IMR-90 (cell line): ENCODE measurements around the gene GPR157. TPM values are rescaled to one million over a fixed set of nuclear protein-coding genes. Genes with fewer than 3 reads are reported as not detected.
"Not testable (repeated sequence)": the region's sequence is repeated elsewhere in the genome, so short reads cannot be mapped to it uniquely, and the experiment has no call there.

Source experiments
- ATAC-seq: fragments of 200-7000 bp; cut with Tn5 transposase; 2 replicates; pipeline ENCODE4 v1.9.1; 2020; ENCODE audit warnings: low read depth, mild to moderate bottlenecking, moderate library complexity
- BruUV-seq: library from RNA; stranded (reverse); fragments of 400-500 nt; replicated peaks from 2 replicates; lab custom pipeline; 2021; lab: Mats Ljungman, UMichigan
- CTCF ChIA-PET: fragments of 300-600 bp; formaldehyde crosslinking; extraction: SDS; loops from one replicate; lab custom pipeline; 2021; ENCODE audit warnings: antibody characterized with exemption; lab: Yijun Ruan, JAX
- POLR2A ChIA-PET: fragments of 300-600 bp; sonication (Branson Sonifier 250); formaldehyde crosslinking; loops from one replicate; lab custom pipeline; 2022; ENCODE audit warnings: antibody characterized with exemption; ENCODE audit not compliant: unreplicated experiment; lab: Charles Lee
- DNase-seq: peaks from one replicate; pipeline ENCODE4 v3.0.0; 2013
- H2AFZ ChIP-seq: replicated peaks from 2 replicates; pipeline ENCODE3; 2013; ENCODE audit warnings: low read length, mild to moderate bottlenecking; ENCODE audit not compliant: poor library complexity
- H2AK5ac ChIP-seq: 2 replicates; pipeline ENCODE4 v1.6.1; 2013; ENCODE audit warnings: low read depth, low read length, inconsistent platforms
- H2AK9ac ChIP-seq: replicated peaks from 2 replicates; pipeline ENCODE3; 2013; ENCODE audit warnings: mild to moderate bottlenecking, low read depth, low read length, moderate library complexity; ENCODE audit not compliant: poor library complexity
- H2BK120ac ChIP-seq: 2 replicates; pipeline ENCODE4 v1.6.1; 2013; ENCODE audit warnings: low read depth, low read length, inconsistent platforms
- H2BK15ac ChIP-seq: 3 replicates; pipeline ENCODE4 v1.6.1; 2013; ENCODE audit warnings: low read depth, low read length, inconsistent platforms
- H2BK20ac ChIP-seq: 2 replicates; pipeline ENCODE4 v1.6.1; 2013; ENCODE audit warnings: low read depth, mild to moderate bottlenecking, inconsistent platforms, low read length, moderate library complexity
- H2BK5ac ChIP-seq: 2 replicates; pipeline ENCODE4 v1.6.1; 2013; ENCODE audit warnings: mild to moderate bottlenecking, low read depth, low read length, inconsistent platforms; ENCODE audit not compliant: poor library complexity, severe bottlenecking
- H3K14ac ChIP-seq: replicated peaks from 2 replicates; pipeline ENCODE4 v1.6.1; 2013; ENCODE audit warnings: low read depth, low read length, inconsistent platforms
- H3K18ac ChIP-seq: 2 replicates; pipeline ENCODE4 v1.6.1; 2013; ENCODE audit warnings: low read depth, low read length, control low read depth
- H3K23ac ChIP-seq: 2 replicates; pipeline ENCODE4 v1.6.1; 2013; ENCODE audit warnings: low read depth, low read length, inconsistent platforms
- H3K27ac ChIP-seq: 2 replicates; pipeline ENCODE4 v1.5.1; 2013; ENCODE audit warnings: mild to moderate bottlenecking, control low read depth, low read length; ENCODE audit not compliant: insufficient read depth
- H3K27me3 ChIP-seq: 2 replicates; pipeline ENCODE4 v1.6.1; 2013; ENCODE audit warnings: low read length; ENCODE audit not compliant: control insufficient read depth, insufficient read depth
- H3K36me3 ChIP-seq: 2 replicates; pipeline ENCODE4 v1.6.1; 2013; ENCODE audit warnings: low read length, mixed read lengths; ENCODE audit not compliant: control insufficient read depth, insufficient read depth
- H3K4ac ChIP-seq: 2 replicates; pipeline ENCODE4 v1.6.1; 2013; ENCODE audit warnings: low read depth, low read length, inconsistent platforms
- H3K4me1 ChIP-seq: 2 replicates; pipeline ENCODE4 v1.6.1; 2013; ENCODE audit warnings: low read length, mixed read lengths; ENCODE audit not compliant: control insufficient read depth, insufficient read depth
- H3K4me2 ChIP-seq: 2 replicates; pipeline ENCODE4 v1.6.1; 2013; ENCODE audit warnings: low read depth, mild to moderate bottlenecking, control low read depth, low read length, moderate library complexity
- H3K4me3 ChIP-seq: 2 replicates; pipeline ENCODE4 v1.5.1; 2013; ENCODE audit warnings: low read depth, mild to moderate bottlenecking, control low read depth, low read length, moderate library complexity; ENCODE audit not compliant: insufficient read depth
- H3K56ac ChIP-seq: 2 replicates; pipeline ENCODE4 v1.6.1; 2013; ENCODE audit warnings: low read length, inconsistent platforms; ENCODE audit not compliant: insufficient read depth; ENCODE audit errors: extremely low read depth
- H3K79me1 ChIP-seq, 2 experiments: 2 replicates each; pipeline ENCODE4 v1.6.1; 2013; ENCODE audit warnings: low read length in 2 of 2, inconsistent platforms in 1 of 2, low read depth in 1 of 2
- H3K9ac ChIP-seq: 2 replicates; pipeline ENCODE4 v1.6.1; 2013; ENCODE audit warnings: low read depth, low read length, control low read depth
- H3K9me1 ChIP-seq: 2 replicates; pipeline ENCODE4 v1.6.1; 2013; ENCODE audit warnings: low read length, inconsistent platforms; ENCODE audit not compliant: insufficient read depth
- H3K9me3 ChIP-seq: 2 replicates; pipeline ENCODE4 v1.6.1; 2013; ENCODE audit warnings: low read length; ENCODE audit not compliant: control insufficient read depth, insufficient read depth
- H4K20me1 ChIP-seq: 2 replicates; pipeline ENCODE4 v1.6.1; 2013; ENCODE audit warnings: low read length, inconsistent platforms; ENCODE audit not compliant: insufficient read depth
- H4K5ac ChIP-seq: 2 replicates; pipeline ENCODE4 v1.6.1; 2013; ENCODE audit warnings: mild to moderate bottlenecking, low read depth, low read length, control low read depth
- H4K8ac ChIP-seq, 2 experiments: 2 replicates each; pipeline ENCODE4 v1.6.1; 2013; ENCODE audit warnings: low read depth in 2 of 2, low read length in 2 of 2, control low read depth in 1 of 2, inconsistent platforms in 1 of 2
- H4K91ac ChIP-seq: 2 replicates; pipeline ENCODE4 v1.6.1; 2013; ENCODE audit warnings: low read depth, low read length, inconsistent platforms; ENCODE audit not compliant: insufficient read depth
- MXI1 ChIP-seq: IDR thresholded peaks from 2 replicates; pipeline ENCODE4 v1.6.1; 2012; ENCODE audit warnings: low read depth, mild to moderate bottlenecking, low read length, moderate library complexity, borderline replicate concordance
- RCOR1 ChIP-seq: IDR thresholded peaks from 2 replicates; pipeline ENCODE4 v1.6.1; 2012; ENCODE audit warnings: mild to moderate bottlenecking, low read length, improper control_type of control experiment; ENCODE audit not compliant: insufficient replicate concordance
- WGBS, 2 experiments: methylation state at CpG; one replicate each; pipeline versions ENCODE4 v1.1.5 to v1.1.7; 2013; ENCODE audit warnings: missing lambda C conversion rate in 2 of 2; ENCODE audit not compliant: insufficient read length in 1 of 2; ENCODE audit errors: extremely low coverage in 2 of 2; 5-methylcytosine and 5-hydroxymethylcytosine counted together
- dilution Hi-C: fragments of 300-500 bp; cut with HindIII; formaldehyde crosslinking; loops from one replicate; pipeline ENCODE4 v1.14.3; 2018; ENCODE audit warnings: low sequenced_read_pairs; ENCODE audit not compliant: unreplicated experiment
- in situ Hi-C: fragments of 300-500 bp; cut with MboI; formaldehyde crosslinking; loops from 3 replicates; pipeline ENCODE4 v1.14.3; 2019; ENCODE audit warnings: low sequenced_read_pairs, inconsistent platforms, mixed read lengths
- intact Hi-C: fragments of 100-400 bp; cut with micrococcal nuclease; formaldehyde crosslinking; loops from 2 replicates; pipeline ENCODE4 v1.10.0; 2022
- polyA plus RNA-seq, 3 experiments: library from polyadenylated mRNA; depleted of rRNA; stranded (reverse); fragments of >200 nt; gene quantifications; 2 replicates each; pipeline ENCODE4 v1.2.3, GENCODE V29; 2012; ENCODE audit warnings: low replicate concordance in 1 of 3
- total RNA-seq: library from RNA; depleted of rRNA; stranded (reverse); fragments of >200 nt; gene quantifications from 2 replicates; pipeline ENCODE4 v1.2.3, GENCODE V29; 2012
- TF ChIP-seq, protein P1 (sequence below): conservative IDR thresholded peaks from 2 replicates; pipeline ENCODE4 v1.5.1; 2012; ENCODE audit warnings: mild to moderate bottlenecking, low read depth, low read length, improper control_type of control experiment

GPR157 gene
- total and polyA plus RNA-seq, 2 of the 4 experiments (the other 2 are of a cell fraction): 1.8 to 2.7 TPM

- no peak overlapping the region for H3K27ac ChIP-seq
- H2AK5ac ChIP-seq: no peak overlapping the region
- dilution Hi-C loops (no loop called here), in situ Hi-C loops (no loop called here), intact Hi-C loops (no loop called here)
- H3K4me1 ChIP-seq: no peaks in the 10 kb centered on the region
- peaks cover 11% of the 10 kb centered on the region for H3K9me3 ChIP-seq
- H3K4me2 ChIP-seq: no peak overlapping the region
- no peak overlapping the region for H4K8ac ChIP-seq
- H2BK5ac ChIP-seq: no peak overlapping the region
- ATAC-seq (no peak), DNase-seq (no peak)
- peaks cover 32% of the 10 kb centered on the region for H3K27me3 ChIP-seq
- H3K9me1 ChIP-seq: no peaks in the 10 kb centered on the region
- no TSS peak for BruUV-seq
- H4K20me1 ChIP-seq: 0 out of 2 replicates have a peak, but pooled peaks cover 5% of the 10 kb centered on the region
- H3K18ac ChIP-seq: no peak overlapping the region
- no peak overlapping the region for H2AFZ ChIP-seq
- no peak overlapping the region for H2BK120ac ChIP-seq
- H3K9ac ChIP-seq: no peak overlapping the region
- no peak overlapping the region for H3K4me3 ChIP-seq
- ChIA-PET POLR2A (no interaction called here), CTCF (no interaction called here)
- no peak overlapping the region for H2BK20ac ChIP-seq
- no peaks in the 10 kb centered on the region for H3K79me1 ChIP-seq
- H2BK15ac ChIP-seq: no peak overlapping the region
- no peak overlapping the region for H3K56ac ChIP-seq
- H3K14ac ChIP-seq: no peak overlapping the region
- H3K23ac ChIP-seq: no peak overlapping the region
- no peak overlapping the region for H4K5ac ChIP-seq
- no CpG with 5 or more reads among the region's 2 CpGs for WGBS, 2 experiments
- H4K91ac ChIP-seq: no peak overlapping the region
- H2AK9ac ChIP-seq: no peak overlapping the region
- no peak overlapping the region for H3K4ac ChIP-seq
- no peaks in the 10 kb centered on the region for H3K36me3 ChIP-seq
- no peak for TF ChIP-seq MXI1
- TF ChIP-seq, protein P1, sequence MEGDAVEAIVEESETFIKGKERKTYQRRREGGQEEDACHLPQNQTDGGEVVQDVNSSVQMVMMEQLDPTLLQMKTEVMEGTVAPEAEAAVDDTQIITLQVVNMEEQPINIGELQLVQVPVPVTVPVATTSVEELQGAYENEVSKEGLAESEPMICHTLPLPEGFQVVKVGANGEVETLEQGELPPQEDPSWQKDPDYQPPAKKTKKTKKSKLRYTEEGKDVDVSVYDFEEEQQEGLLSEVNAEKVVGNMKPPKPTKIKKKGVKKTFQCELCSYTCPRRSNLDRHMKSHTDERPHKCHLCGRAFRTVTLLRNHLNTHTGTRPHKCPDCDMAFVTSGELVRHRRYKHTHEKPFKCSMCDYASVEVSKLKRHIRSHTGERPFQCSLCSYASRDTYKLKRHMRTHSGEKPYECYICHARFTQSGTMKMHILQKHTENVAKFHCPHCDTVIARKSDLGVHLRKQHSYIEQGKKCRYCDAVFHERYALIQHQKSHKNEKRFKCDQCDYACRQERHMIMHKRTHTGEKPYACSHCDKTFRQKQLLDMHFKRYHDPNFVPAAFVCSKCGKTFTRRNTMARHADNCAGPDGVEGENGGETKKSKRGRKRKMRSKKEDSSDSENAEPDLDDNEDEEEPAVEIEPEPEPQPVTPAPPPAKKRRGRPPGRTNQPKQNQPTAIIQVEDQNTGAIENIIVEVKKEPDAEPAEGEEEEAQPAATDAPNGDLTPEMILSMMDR: no peak
- no peak for TF ChIP-seq RCOR1
Measured at GRCh38 chr1:9095818-9096217, 33.1 kb downstream of the GPR157 start.

DNA sequence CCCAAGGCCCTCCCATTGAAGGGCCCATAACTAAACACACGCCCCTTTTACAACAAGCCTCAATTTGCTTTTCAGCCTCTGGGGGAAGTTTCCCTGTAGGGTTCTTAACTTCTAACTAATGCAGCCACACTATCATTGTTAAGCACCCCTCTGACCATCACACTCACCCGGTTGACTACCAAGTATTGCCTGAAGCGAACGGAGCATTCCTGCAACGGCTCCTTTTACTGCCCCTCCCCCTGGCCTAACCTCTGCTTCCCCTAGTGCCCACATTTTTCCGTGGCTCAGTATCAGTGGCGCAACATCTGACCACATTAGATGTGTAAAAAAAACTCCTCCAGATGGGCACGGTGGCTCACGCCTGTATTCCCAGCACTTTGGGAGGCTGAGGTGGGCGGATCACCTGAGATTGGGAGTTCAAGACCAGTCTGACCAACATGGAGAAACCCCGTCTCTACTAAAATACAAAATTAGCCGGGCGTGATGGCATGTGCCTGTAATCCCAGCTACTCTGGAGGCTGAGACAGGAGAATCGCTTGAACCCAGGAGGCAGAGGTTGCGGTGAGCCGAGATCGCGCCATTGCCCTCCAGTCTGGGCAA lies 34.8 kb downstream of the GPR157 start:
- POLR2A ChIA-PET, H3K4me3 ChIP-seq, H3K4me2 ChIP-seq, intact Hi-C loops, H2BK20ac ChIP-seq, H2AK9ac ChIP-seq, H4K91ac ChIP-seq, ATAC-seq, H3K23ac ChIP-seq, H3K4me1 ChIP-seq, H4K5ac ChIP-seq, dilution Hi-C loops, H3K18ac ChIP-seq, H3K27ac ChIP-seq, H3K9ac ChIP-seq, DNase-seq, H3K9me1 ChIP-seq, H4K8ac ChIP-seq, H2AFZ ChIP-seq, H2BK120ac ChIP-seq, H2BK5ac ChIP-seq, H3K56ac ChIP-seq, in situ Hi-C loops, H4K20me1 ChIP-seq, H3K4ac ChIP-seq, H3K36me3 ChIP-seq, H2AK5ac ChIP-seq, H3K14ac ChIP-seq, H2BK15ac ChIP-seq, H3K79me1 ChIP-seq, CTCF ChIA-PET, BruUV-seq: not testable (repeated sequence)
- peaks cover 11% of the 10 kb centered on the region for H3K9me3 ChIP-seq
- WGBS, 2 experiments: 90% methylated on average over 4 of the region's 18 CpGs; no CpG with 5 or more reads in 1 of the 2 experiments
- H3K27me3 ChIP-seq: peaks cover 38% of the 10 kb centered on the region
